GM21423 (cell line): Measurements from ENCODE around the gene WWOX.

ENCODE experiments used
- ATAC-seq: cut with Tn5 transposase; IDR thresholded peaks from one replicate; pipeline ENCODE4 v1.9.1; 2021; ENCODE audit warnings: mild to moderate bottlenecking, moderate library complexity; ENCODE audit not compliant: unreplicated experiment

WWOX gene

GRCh38 chr16:78812582-78812981 is 713.1 kb downstream of the WWOX start:
- no peak for ATAC-seq

GRCh38 chr16:78813661-78814311 is 714.3 kb downstream of the WWOX start:
- ATAC-seq = no peak

GRCh38 chr16:78815713-78816112 is 716.3 kb downstream of the WWOX start:
- no peak for ATAC-seq

GRCh38 chr16:78816499-78817195 is 717.2 kb downstream of the WWOX start:
- ATAC-seq = no peak

- no peak for ATAC-seq
These were observed 717.8 kb downstream of the WWOX start for GRCh38 chr16:78817200-78817739.

- ATAC-seq = no peak
These were observed 721.9 kb downstream of the WWOX start for GRCh38 chr16:78821335-78821734.

GRCh38 chr16:78822509-78822908 is 723.1 kb downstream of the WWOX start:
- ATAC-seq = no peak

- no peak for ATAC-seq
These were observed 723.6 kb downstream of the WWOX start for GRCh38 chr16:78823027-78823426.

GRCh38 chr16:78829280-78829679 is 729.8 kb downstream of the WWOX start:
- no peak for ATAC-seq

GRCh38 chr16:78830599-78830998 is 731.1 kb downstream of the WWOX start:
- ATAC-seq = no peak

GRCh38 chr16:78832100-78832499 is 732.6 kb downstream of the WWOX start:
- no peak for ATAC-seq

GRCh38 chr16:78836802-78837491 is 737.5 kb downstream of the WWOX start:
- no peak for ATAC-seq

- ATAC-seq = no peak
These were observed 738.3 kb downstream of the WWOX start for GRCh38 chr16:78837706-78838105.

GRCh38 chr16:78838276-78838675 is 738.8 kb downstream of the WWOX start:
- no peak for ATAC-seq

GRCh38 chr16:78842950-78843349 is 743.5 kb downstream of the WWOX start:
- ATAC-seq = no peak

GRCh38 chr16:78843978-78844377 is 744.5 kb downstream of the WWOX start:
- ATAC-seq = no peak

GRCh38 chr16:78844682-78845081 is 745.2 kb downstream of the WWOX start:
- no peak for ATAC-seq

- no peak for ATAC-seq
These were observed 751.8 kb downstream of the WWOX start for GRCh38 chr16:78851266-78851665.

- ATAC-seq = no peak
These were observed 752.7 kb downstream of the WWOX start for GRCh38 chr16:78852081-78852635.

- ATAC-seq = no peak
These were observed 762.6 kb downstream of the WWOX start for GRCh38 chr16:78862022-78862421.

- ATAC-seq = no peak
These were observed 767.1 kb downstream of the WWOX start for GRCh38 chr16:78866521-78866920.
